NCI-H69 (cell line): ENCODE data around the gene OR6B3.
"Not testable (repeated sequence)": the region's sequence is repeated elsewhere in the genome, so short reads cannot be mapped to it uniquely, and the experiment has no call there.

Experiments
- DNase-seq: peaks from one replicate; lab custom pipeline; 2025; lab: John Stamatoyannopoulos, UW

OR6B3 gene

DNA sequence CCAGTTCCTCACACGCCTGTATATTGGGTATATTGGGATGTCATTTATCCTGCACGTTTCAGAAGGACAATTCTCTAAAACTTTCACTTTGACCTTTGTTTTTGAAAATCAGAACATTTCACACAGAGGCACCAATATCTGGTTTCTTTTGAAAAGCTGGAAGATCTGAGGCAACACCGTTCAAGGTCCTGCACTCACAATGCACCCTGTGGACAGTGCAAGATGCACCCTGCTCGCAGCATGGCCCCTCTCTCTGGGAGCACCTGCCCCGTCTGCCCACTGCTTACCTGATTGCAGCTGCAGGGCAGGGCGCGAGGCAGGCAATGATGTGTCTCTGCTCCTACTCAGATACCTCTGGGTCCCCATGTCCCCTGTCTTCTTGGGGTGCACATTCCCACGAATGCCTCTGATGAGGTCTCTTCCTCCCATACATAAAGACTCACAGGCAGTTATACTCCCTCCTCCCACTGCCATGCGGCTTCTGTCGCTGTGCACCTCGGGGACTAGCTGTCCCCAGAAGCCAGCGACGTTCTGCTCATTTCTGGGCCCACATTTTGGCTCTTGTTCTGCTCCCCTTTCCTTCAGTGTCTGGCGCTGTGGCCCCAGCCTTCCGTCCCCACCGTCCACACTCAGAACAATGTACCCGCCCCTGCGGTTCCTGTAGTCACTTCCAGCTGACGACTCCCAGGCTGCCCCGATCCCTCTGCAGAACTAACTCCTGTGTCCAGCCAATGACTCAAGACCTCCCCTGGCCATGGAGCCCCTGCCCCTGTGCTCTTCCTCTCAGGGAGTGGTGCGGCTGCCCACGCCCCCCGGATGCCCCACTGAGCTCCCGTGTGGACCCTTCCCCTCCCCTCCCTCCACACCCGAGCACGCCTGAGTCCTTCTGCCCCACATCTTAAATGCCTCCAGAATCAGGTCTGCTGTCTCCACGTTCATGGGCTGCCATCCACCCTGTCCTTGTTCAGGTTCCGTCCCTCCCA lies at the start of gene OR6B3:
TSS of gene OR6B3 (minus strand) at position 349 of the 983 bp plus-strand sequence.
- no peak for DNase-seq

GRCh38 chr2:240098349-240098748 lies 45.0 kb upstream of the OR6B3 start:
- no peak for DNase-seq

- peak; percentile 3 for DNase-seq
Measured at GRCh38 chr2:240095556-240096523, 42.5 kb upstream of the OR6B3 start.

DNA sequence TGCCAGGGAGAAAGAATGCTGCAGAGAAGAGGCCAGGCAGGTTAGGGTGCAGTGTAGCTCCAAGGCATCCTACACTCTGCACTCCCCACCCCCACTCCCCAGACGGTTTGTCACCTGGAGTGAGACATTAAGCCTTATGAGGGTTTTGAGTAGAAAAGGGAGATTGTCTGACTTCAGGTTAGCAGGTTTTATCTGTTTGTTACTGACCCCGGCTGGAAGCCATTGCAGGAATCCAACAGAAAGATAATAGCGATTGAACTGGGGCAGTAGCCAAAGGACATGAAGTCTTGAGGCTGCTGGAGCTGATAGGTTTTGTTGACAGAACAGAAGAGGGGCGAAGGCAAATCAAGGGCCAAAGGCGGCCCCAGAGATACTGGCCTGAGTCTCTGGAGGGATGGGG lies 36.0 kb upstream of the OR6B3 start:
- DNase-seq, result no peak

GRCh38 chr2:240086563-240086962 lies 33.2 kb upstream of the OR6B3 start:
- DNase-seq, result no peak

DNA sequence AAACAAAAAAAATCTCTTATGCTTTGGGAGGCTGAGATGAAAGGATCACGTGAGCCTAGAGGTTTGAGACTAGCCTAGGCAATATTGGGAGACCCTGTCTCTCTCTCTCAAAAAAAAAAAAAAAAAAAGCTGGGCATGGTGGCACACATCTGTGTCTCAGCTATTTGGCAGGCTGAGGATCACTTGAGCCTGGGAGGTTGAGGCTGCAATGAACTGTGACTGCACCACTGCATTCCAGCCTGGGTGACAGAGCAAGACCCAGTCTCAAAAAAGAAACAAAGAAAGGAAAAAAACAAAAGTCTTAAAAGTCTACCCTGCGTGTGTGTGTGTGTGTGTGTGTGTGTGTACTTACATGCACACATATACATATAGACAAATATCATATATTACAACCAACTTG lies 25.3 kb upstream of the OR6B3 start:
- DNase-seq, result no peak

DNA sequence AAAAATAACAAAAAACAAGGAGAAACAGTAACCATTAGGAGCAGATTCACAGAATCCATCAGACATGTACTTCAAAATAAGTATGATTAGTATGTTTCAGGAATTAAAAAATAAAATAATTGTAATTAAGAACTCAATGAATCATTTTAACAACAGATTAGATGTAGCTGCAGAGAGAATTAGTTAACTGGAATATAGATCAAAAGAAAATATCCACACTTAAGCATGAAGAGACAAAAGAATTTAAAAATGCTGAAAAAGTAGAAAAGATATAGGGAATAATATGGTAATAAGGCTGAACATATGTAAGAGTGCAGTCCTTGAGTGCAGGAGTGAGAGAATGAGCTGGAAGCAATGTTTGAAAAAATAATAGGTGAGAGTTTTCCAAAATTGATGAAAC lies 24.1 kb upstream of the OR6B3 start:
- DNase-seq, result no peak

GRCh38 chr2:240074545-240074944 lies 21.2 kb upstream of the OR6B3 start:
- DNase-seq, result no peak

GRCh38 chr2:240070907-240071306 lies 17.6 kb upstream of the OR6B3 start:
- no peak for DNase-seq

GRCh38 chr2:240069829-240070228 lies 16.5 kb upstream of the OR6B3 start:
- peak; percentile 2 for DNase-seq

DNA sequence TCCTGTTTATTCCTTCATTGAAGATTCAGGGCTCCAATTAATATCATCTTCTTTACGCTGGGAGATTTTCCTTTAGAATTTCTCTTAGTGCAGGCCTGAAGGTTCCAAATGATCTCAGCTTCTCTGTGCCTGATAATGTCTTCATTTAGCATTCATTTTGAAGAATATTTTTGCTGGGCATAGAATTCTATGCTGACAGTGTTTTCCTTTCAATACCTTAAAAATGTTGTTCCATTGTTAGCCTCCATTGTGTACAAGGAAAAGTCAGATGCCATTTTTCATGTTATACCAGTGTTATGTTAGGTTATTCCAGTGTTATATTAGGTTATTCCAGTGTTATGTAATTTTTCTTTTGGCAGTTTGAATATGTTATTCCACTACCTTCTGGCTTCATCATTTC lies 14.9 kb upstream of the OR6B3 start:
- DNase-seq, result no peak

DNA sequence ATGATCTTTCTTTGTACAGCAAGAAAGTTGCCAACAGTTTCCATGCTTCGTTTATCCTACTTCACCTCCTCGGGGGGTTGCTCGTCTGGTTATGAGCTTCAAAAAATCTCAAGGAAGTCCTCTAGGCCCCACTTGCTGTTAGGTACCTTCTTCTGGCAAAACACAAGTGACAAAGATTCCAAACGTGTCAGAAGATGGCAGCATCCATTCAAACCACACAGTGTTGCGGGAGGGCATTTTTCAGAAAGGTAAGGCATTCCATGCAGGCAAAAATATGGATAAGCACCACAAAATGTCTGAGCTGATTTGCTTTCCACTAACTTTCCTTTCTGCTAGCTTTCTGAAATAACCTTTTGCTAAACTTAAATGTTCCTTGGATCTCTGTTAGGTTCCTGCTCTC lies 13.2 kb upstream of the OR6B3 start:
- no peak for DNase-seq

- DNase-seq, result no peak
Measured at GRCh38 chr2:240064898-240065297, 11.6 kb upstream of the OR6B3 start.

DNA sequence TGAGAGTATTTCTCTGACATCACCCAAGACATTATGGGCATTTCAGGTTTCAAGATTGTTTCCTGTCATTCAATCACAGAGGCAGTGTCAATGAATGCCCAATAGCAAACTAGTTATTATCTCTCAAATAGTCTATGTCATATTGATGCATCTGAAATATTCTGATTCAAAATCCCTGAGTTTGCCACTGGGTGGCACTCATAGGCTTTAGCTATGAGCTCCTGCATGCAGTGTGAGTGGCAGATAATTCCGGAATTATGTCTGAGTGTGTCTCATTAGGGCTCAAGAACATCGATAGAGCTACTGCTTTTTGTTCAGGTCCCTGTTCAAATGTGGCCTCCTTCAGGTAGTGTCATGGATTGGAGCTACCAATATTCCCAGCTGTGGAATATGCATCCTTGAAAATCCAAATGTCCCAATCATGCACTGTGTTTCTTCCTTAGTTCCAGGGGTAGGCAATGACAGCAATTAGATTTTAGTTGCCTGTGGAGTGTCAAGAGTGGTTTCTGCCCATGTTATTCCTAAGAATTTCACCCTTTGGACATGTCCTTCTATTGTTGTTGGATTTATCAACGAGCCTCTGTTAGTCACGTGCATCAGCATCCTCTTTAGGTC lies 7.8 kb upstream of the OR6B3 start:
- peak; percentile 43 for DNase-seq

DNA sequence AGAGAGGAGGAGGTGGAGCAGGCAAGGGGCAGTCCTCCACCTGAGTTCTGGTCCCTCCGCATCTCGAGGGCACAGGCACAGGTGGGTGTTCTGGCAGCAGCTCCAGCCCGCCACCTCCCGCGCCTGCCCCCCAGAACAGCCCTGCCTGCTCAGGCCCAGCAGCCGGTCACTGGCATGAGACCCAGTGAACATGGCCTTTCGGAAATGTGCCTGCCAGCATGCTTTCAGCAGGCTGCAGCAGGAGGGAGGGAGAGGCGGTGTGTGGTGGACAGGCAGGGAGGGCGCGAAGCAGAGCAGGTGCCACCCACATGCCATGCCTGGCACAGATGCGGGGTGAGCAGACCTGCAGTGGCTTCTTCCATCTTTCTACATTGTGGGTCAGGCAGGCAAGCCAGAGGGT lies 3.4 kb upstream of the OR6B3 start:
- DNase-seq, result no peak

GRCh38 chr2:240055177-240055917 lies 2.0 kb upstream of the OR6B3 start:
- DNase-seq, result no peak

DNA sequence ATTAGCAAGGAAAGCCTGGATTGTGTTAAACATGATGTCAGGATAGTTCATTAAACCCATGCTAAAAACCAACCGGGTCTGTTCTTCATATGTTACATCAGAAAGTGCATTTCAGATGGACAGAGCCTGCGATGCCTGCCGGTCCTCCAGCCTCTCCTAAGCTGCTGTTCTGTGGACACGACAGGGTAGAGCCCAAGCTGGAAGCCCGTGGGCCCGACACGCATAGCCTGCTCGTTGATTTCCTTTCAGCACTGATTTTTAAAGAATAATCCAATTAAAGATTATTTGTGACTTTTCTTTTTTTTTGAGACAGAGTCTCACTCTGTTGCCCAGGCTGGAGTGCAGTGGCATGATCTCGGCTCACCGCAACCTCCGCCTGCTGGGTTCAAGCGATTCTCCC lies 797 bp downstream of the OR6B3 start:
- no peak for DNase-seq

DNA sequence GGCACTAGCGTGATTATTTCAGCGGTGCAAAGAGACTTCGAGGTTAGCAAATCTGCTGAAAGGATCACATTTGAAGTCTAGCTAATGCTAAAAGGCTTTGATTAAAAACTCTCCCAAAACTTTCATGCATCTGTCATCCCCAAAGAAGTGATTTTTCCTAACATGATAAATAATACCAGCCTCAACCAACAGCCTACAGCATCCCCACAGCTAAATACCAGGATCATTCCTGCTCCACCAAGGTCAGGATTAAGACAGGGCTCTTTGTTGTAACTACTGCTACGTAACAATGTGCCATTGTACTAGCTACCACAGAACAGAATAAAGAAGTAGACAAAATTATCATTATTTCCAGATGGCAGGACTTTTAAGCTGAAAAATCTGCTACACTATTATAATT lies 1.6 kb downstream of the OR6B3 start:
- no peak for DNase-seq

DNA sequence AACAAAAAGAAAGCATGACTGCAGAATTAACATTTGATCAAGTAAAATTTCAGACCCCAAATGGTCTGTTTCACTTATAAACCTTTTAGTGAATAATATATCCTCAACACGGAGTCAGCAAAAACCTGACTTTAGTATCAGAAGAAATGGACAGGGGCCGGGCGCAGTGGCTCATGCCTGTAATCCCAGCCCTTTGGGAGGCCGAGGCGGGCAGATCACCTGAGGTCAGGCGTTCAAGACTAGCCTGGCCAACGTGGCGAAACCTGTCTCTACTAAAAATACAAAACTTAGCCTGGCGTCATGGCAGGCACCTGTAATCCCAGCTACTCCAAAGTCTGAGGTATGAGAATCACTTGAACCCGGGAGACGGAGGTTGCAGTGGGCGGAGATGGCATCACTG lies 3.0 kb downstream of the OR6B3 start:
- no peak for DNase-seq

DNA sequence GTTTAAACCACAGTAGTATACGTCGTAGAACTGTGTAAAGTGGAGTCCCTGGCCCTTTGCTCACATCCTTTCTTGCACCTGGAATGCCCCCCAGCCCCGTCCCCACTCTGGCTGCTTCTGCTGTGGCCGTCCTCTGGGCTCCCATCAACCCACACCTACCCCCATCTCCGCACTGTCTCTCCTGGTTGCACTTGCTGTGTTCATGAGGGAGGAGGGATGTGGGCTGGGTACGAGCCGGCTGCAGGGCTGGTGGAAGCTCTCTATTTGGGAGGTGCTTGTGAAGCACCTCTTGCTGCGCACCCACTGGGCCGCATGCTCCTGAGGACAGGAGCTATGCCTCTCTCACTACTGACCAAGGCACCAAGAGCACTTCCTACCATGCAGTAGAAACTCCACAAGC lies 5.1 kb downstream of the OR6B3 start:
- no peak for DNase-seq

GRCh38 chr2:240045098-240045497 lies 8.2 kb downstream of the OR6B3 start:
- DNase-seq, result no peak

DNA sequence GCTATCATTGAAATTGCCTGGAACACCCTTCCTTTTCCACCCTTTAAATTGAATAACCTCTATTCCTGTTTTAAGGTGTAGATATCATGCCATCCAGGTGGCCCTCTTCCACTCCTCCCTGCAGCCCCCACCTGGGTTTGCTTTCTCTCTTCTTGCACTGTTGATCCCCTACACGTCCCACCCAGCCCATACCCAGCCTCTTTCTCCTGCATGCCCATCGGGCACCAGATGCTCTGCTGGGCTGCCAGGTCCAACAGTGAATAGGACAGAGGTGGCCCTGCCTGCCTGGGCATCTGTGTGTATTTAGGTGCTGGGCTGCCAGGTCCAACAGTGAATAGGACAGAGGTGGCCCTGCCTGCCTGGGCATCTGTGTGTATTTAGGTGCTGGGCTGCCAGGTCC lies 9.2 kb downstream of the OR6B3 start:
- DNase-seq, result not testable (repeated sequence)
